Brain microvascular endothelial cell (primary cell): Measurements from ENCODE around the gene CEP135.

Source experiments
- DNase-seq: peaks from one replicate; pipeline ENCODE4 v3.0.0-alpha.2; 2020
- H3K27ac ChIP-seq: fragments of 250-450 bp; sonication (Bioruptor Pico); 2 replicates; pipeline ENCODE4 v1.5.1; 2020; ENCODE audit warnings: mild to moderate bottlenecking, moderate library complexity
- H3K27me3 ChIP-seq: fragments of 250-450 bp; sonication (Bioruptor Pico); replicated peaks from 2 replicates; pipeline ENCODE4 v1.5.1; 2020; ENCODE audit warnings: mild to moderate bottlenecking
- H3K36me3 ChIP-seq: fragments of 250-450 bp; sonication (Bioruptor Pico); replicated peaks from 2 replicates; pipeline ENCODE4 v1.5.1; 2020; ENCODE audit warnings: mild to moderate bottlenecking
- H3K4me3 ChIP-seq: 2 replicates; pipeline ENCODE4 v1.5.1; 2011; ENCODE audit warnings: low read depth, mild to moderate bottlenecking, control low read depth, low read length, moderate library complexity
- CTCF ChIP-seq: IDR thresholded peaks from 2 replicates; pipeline ENCODE4 v1.5.1; 2011; ENCODE audit warnings: low read depth, mild to moderate bottlenecking, moderate library complexity, low read length, control low read depth, inconsistent platforms; ENCODE audit errors: missing control alignments
- in situ Hi-C: cut with HindIII; loops from 2 replicates; pipeline ENCODE4 v1.10.0; 2017; ENCODE audit warnings: low sequenced_read_pairs, low pct_ligation_motif_present

CEP135 gene

GRCh38 chr4:56055027-56055977 lies 106.6 kb downstream of the CEP135 start:
- Histone ChIP-seq H3K27ac (no peak overlapping the region), H3K27me3 (no peaks in the 10 kb centered on the region), H3K36me3 (no peaks in the 10 kb centered on the region), H3K4me3 (no peak overlapping the region)
- no peak for DNase-seq
- TF ChIP-seq CTCF = no peak
- in situ Hi-C loops = no loop called here

DNA sequence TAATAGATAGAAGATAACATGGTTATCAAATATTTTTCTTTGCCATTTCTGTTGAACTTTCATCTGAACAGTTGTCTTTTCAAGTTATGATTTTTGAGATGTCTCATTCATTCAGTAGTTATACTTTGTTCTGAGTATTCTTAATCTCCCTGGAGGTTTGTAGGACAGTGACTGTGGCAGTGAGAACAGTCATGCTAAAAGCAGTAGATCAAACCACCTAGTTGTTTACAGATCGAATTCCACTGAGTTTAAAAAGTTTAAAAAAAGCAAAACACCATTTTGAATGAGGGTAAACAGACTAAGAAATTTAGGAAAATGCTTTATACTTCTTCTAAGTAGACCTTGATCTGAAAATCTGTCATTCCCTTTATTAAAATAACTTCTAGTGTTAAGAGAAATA lies 107.2 kb downstream of the CEP135 start:
- no peak for TF ChIP-seq CTCF
- in situ Hi-C loops = no loop called here
- no peak for DNase-seq
- Histone ChIP-seq H3K27me3 (no peaks in the 10 kb centered on the region), H3K27ac (no peak overlapping the region), H3K36me3 (no peaks in the 10 kb centered on the region), H3K4me3 (no peak overlapping the region)

DNA sequence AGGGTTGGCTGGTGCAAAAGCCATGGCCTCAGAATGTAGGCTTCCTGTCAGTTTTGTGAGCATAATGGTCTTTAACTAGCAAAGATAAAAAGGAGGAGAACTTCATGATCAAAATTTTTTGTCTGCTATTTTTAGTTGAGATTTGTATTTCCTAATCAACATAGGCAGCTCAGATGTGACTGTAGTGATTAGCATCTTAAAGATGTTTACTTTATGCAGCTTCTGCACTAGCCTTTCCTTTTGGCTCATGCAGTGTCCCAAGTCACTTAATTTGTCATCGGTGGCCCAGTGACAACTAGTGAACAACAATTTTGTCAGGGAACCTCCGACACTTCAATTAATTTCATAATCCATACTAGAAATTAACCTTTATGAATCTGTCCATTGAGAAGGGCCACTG lies 109.8 kb downstream of the CEP135 start:
- Histone ChIP-seq H3K4me3 (no peak overlapping the region), H3K36me3 (no peaks in the 10 kb centered on the region), H3K27me3 (no peaks in the 10 kb centered on the region), H3K27ac (no peak overlapping the region)
- TF ChIP-seq CTCF = no peak
- in situ Hi-C loops = no loop called here
- DNase-seq = no peak

GRCh38 chr4:56060036-56060435 lies 111.3 kb downstream of the CEP135 start:
- TF ChIP-seq CTCF = no peak
- Histone ChIP-seq H3K27me3 (no peaks in the 10 kb centered on the region), H3K27ac (no peak overlapping the region), H3K36me3 (no peaks in the 10 kb centered on the region), H3K4me3 (no peak overlapping the region)
- no peak for DNase-seq
- in situ Hi-C loops = no loop called here

- Histone ChIP-seq H3K27me3 (no peaks in the 10 kb centered on the region), H3K36me3 (no peaks in the 10 kb centered on the region), H3K27ac (no peak overlapping the region), H3K4me3 (no peak overlapping the region)
- DNase-seq = no peak
- in situ Hi-C loops = no loop called here
- TF ChIP-seq CTCF = no peak
These were observed 113.4 kb downstream of the CEP135 start for GRCh38 chr4:56062106-56062505.
